ENCODE data around the gene WDR1.

The WDR1 gene

DNA sequence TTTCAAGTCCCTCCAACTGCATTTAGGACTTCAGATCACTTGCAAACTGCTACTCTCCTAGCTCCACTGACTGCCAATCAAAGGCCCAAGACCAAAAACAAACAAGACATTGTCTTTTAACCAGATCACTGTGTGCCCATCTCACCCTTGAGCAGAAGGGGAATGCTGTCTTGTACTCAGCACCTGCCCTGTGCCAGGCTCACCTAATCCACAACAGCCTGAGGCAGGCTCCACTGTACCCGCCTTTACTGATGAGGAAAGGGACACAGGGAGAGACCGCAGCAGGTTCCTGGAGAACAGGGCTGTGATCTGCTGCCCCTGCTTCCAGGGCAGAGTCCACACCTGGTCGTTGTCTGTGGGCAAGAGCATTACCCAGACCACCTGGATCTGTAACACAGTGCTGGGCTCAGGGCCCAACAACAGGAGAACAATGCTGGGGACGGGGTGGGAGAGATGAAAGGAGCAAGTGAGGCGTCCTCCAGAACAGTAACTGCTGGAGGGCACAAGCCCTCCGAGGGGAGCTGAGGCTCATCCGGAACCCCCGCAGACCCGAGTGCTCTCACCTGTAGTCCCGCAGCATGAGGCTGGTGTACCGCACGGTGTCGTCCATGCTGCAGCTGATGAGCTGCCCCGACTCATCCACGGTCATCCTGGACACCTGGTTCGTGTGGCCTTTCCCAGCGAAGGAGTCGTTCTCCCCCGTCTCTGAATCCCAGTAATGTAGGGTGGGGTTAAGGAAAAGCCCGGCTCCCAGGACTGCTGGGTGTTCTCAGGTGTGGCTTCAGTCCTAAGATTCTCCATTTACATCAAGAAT, 33.9 kb downstream of the WDR1 start:
- H3K27ac Mint-ChIP-seq: no peak overlapping the region
- H3K4me3 Mint-ChIP-seq: no peak overlapping the region
- H3K4me1 Mint-ChIP-seq: no peaks in the 10 kb centered on the region
- peaks cover 47% of the 10 kb centered on the region for H3K36me3 Mint-ChIP-seq (ENCODE audit: low read depth)
- ATAC-seq (no peak), DNase-seq (no peak)
- H3K9me3 Mint-ChIP-seq: no peaks in the 10 kb centered on the region
- no peaks in the 10 kb centered on the region for H3K27me3 Mint-ChIP-seq

DNA sequence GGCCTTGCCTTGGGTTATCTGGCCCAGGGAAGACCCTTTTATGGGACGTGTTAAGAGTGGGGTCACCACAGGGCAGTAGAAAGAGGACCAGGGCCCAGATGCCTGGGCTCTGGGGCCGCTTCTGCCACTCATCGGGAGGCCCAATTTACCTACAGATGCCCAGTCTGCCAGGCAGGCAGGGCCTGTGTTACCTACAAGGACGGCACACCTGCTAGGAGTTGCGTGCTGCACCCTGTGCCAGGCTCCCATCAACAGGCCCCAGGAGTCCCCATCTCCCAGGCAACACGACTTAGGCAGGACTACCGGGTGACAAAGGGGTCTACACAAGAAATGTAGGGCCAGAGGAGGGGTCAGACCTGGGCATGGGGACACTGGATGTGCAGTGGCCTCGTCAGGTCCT, 34.6 kb downstream of the WDR1 start:
- Mint-ChIP-seq H3K4me1 (no peaks in the 10 kb centered on the region), H3K4me3 (no peak overlapping the region), H3K27me3 (no peaks in the 10 kb centered on the region), H3K9me3 (no peaks in the 10 kb centered on the region), H3K27ac (no peak overlapping the region), H3K36me3 (ENCODE audit: low read depth) (peaks cover 47% of the 10 kb centered on the region)
- ATAC-seq (no peak), DNase-seq (no peak)

DNA sequence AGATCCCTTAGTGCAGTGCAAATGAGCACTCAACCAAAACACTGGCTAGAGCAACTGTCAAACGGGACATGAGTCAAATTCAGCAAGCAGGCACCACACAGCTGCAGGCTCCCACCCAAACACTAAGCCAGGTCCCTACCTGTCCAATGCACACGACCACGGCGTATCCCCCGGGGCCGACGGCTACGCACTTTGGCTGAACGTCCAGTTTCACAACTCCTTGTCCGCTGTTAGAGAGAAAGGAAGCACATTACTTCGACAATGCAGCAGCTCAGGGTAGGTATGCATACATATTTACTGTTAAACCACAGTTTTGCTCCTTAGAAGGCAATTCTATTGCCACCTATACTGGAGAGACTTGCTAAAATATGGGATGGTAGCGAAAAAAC, 35.4 kb downstream of the WDR1 start:
- no peak for ATAC-seq
- H3K9me3 Mint-ChIP-seq: no peaks in the 10 kb centered on the region
- DNase-seq: no peak
- H3K36me3 Mint-ChIP-seq (ENCODE audit: low read depth): peaks cover 46% of the 10 kb centered on the region
- no peak overlapping the region for H3K27ac Mint-ChIP-seq
- no peaks in the 10 kb centered on the region for H3K27me3 Mint-ChIP-seq
- no peak overlapping the region for H3K4me3 Mint-ChIP-seq
- no peaks in the 10 kb centered on the region for H3K4me1 Mint-ChIP-seq

DNA sequence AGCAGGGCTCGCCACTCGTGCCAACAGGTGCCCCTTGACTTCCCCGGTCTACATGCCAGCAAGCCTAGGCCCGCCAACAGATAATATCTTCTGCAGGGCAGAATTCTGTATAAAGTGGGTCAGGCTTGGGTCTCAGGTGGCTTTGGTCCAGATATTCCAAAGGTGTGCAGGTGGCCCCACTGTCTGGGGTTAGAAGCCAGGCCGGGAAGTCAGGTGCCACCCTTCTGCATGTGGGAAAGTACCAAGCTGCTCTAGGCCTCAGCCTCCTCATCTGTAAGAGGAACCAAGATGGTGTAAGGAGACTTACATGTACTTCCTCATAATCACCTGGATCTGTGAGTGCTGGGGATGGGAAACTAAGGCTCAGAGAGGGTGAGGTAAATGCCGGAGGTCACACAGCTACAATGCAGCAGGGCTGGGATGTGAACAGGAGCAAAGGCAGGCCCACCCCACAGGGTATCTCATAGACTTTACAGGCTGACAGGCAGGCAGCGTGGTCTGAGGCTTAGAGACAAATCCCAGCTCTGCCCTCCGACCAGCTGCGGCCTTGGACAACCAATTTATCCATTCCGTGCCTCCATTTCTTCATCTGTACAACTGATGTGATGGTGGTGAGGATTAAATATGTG, 35.9 kb downstream of the WDR1 start:
- H3K27ac Mint-ChIP-seq: no peak overlapping the region
- no peak for DNase-seq
- no peak for ATAC-seq

DNA sequence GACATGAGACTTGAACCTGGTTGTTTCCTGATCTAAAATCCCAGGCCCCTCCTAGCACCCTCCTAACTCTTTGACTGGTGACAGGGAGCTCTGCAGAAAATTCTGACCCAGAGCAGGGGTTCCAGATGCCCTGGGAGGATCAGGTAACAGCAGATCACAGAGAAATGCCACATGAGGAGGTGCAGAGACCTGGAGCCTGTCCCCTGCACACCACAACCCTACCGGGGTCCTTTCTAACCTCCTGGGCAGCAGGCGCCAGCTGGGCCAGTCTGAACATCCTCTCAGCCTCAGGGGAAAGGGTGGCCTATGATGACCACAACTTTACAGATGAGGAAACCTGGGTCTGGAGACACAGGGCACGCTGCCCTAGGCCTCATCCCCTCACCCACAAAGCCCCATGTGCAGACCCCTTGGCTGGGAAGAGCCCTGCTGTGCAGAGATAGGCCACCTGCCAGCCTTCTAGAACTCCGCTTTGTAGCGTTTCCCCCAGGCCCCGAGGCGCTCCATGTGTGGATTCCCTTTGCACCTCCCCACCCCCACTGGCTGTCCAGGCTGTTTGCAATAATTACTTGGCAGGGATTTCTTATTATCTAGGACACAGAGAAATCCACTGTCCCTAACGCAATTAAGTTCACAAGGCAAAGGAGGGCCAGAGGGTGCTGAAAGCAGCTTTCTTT, 36.5 kb downstream of the WDR1 start:
- no peaks in the 10 kb centered on the region for H3K4me1 Mint-ChIP-seq
- H3K36me3 Mint-ChIP-seq (ENCODE audit: low read depth): peaks cover 49% of the 10 kb centered on the region
- H3K9me3 Mint-ChIP-seq: no peaks in the 10 kb centered on the region
- DNase-seq (no peak), ATAC-seq (no peak)
- H3K27ac Mint-ChIP-seq: no peak overlapping the region
- no peak overlapping the region for H3K4me3 Mint-ChIP-seq
- no peaks in the 10 kb centered on the region for H3K27me3 Mint-ChIP-seq

More for the DNA sequence above, 35.9 kb downstream of the WDR1 start:
- H3K9me3 Mint-ChIP-seq: no peaks in the 10 kb centered on the region
- H3K36me3 Mint-ChIP-seq (ENCODE audit: low read depth): peaks cover 49% of the 10 kb centered on the region
- no peaks in the 10 kb centered on the region for H3K4me1 Mint-ChIP-seq
- no peak overlapping the region for H3K4me3 Mint-ChIP-seq
- no peaks in the 10 kb centered on the region for H3K27me3 Mint-ChIP-seq

DNA sequence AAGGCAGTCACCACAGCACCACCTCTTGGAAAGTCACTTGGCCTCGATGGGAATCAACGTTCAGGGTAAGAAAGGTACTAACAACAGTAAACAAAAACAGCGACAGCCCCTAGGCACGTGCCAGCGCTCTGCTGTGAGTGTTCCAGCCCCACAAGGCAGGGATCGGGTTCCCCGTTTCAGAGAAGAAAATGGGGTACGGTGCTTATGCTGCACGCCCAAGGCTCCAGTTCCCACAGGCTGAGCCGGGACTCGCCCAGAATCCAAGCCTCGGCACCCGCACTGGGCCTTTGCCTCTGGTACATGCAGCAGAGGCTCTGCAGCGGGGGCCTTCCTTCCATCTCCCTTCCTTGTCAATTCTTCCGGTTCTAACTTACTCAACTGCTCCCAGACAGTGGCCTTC, 37.3 kb downstream of the WDR1 start:
- Mint-ChIP-seq H3K27me3 (no peaks in the 10 kb centered on the region), H3K9me3 (no peaks in the 10 kb centered on the region), H3K4me3 (no peak overlapping the region), H3K36me3 (ENCODE audit: low read depth) (peaks cover 54% of the 10 kb centered on the region), H3K4me1 (no peaks in the 10 kb centered on the region), H3K27ac (peak overlapping the region; percentile 27)
- DNase-seq (no peak), ATAC-seq (no peak)

DNA sequence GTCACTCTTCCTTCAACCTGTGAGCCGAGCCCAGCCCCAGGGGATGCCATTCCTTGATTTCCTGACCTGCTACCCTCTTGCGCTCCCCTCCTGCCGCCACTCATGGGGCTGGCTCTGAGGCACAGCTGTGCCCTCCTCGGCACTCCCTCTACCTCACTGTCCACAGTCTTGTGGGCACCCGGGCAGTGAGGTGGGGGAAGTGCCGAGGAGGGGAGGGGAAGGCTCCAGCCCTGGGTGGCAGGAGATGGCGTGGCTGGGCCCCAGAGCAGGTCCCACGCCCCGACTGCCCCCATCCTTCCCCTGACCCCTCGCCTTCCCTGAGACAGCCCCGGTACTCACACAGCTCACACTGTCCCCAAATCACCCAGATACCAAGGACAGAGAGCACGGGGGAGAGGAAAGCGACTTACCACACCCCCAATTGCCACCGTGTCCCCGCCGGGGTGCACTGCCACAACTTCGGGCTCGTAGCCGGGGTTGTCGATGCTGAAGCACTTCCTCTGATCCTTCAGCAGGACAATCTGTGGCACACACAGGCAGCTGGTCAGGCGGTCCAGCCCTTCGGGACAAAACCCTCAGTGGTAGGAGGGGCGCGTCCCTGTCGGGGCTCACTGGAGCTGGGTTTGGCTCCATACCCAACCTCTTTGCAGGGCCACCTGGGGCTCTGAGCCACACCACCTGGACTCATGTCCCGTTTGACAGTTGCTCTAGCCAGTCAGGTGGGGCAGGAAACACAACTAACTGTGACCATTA, 37.9 kb downstream of the WDR1 start:
- H3K4me1 Mint-ChIP-seq: no peaks in the 10 kb centered on the region
- H3K27me3 Mint-ChIP-seq: no peaks in the 10 kb centered on the region
- H3K9me3 Mint-ChIP-seq: no peaks in the 10 kb centered on the region
- DNase-seq (no peak), ATAC-seq (no peak)
- H3K36me3 Mint-ChIP-seq (ENCODE audit: low read depth): peaks cover 60% of the 10 kb centered on the region
- peak overlapping the region; percentile 35 for H3K27ac Mint-ChIP-seq
- no peak overlapping the region for H3K4me3 Mint-ChIP-seq

DNA sequence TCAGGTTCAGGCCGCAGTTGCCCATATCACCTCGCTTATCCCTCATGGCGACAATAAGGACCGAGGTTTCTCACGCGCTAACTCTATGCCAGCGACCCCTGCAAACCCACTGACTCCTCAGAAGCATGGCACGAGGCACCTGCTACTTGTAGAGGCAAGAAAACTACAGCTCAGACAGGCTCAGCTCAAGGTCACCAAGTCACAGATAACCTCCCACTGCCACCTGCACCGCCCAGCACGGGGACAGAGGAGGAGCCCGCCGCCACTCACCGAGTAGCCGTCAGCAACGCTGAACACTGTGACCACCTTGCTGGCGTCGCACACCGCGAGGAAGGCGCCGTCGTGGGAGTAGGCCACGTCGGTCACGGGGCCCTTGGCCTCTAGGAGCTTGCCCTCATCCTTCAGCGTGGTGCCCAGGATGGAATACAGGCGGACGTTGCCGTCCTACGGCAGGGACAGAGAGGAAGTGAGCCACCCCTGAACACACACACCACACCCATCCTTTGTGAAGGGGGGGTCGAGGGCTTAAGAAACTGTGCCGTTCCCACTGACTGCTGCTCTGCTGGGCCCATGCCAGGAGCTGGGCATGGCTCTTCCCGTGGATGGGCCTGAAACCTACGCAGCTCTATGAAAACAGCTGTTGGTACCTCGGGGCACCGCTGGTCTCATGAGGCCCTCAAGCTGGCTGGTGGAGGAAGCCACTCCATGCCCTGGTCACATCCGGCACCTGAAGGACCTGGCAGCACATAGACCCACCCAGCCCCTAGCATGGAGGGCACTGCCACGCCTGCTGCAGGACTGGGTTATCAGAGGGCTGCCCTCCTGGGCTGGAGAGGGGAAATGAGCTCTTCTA, 38.9 kb downstream of the WDR1 start:
- peaks cover 64% of the 10 kb centered on the region for H3K36me3 Mint-ChIP-seq (ENCODE audit: low read depth)
- no peak for DNase-seq

DNA sequence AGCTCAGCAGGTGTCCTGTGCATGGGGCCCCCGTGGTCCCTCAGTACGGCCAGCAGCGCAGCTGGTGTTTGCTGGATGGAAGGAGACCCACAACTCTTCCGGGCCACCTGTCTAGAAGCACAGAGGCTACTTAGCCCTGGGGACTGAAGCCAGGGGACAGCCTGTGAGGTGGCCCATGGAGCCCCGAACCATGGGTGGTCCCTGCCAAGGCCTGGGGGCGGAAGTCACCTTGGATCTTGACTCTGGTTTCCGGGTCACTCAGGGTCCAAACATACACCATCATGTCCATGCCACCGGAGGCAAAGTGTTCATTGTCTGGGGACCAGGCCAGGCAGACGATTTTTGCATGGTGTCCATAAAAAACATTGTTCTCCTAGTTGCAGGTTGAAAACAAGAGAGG, 39.5 kb downstream of the WDR1 start:
- H3K27me3 Mint-ChIP-seq: no peaks in the 10 kb centered on the region
- no peaks in the 10 kb centered on the region for H3K4me1 Mint-ChIP-seq
- no peak overlapping the region for H3K4me3 Mint-ChIP-seq
- DNase-seq (no peak), ATAC-seq (no peak)
- peaks cover 63% of the 10 kb centered on the region for H3K36me3 Mint-ChIP-seq (ENCODE audit: low read depth)
- H3K9me3 Mint-ChIP-seq: no peaks in the 10 kb centered on the region
- no peak overlapping the region for H3K27ac Mint-ChIP-seq

More for the DNA sequence above, 38.9 kb downstream of the WDR1 start:
- H3K4me3 Mint-ChIP-seq: no peak overlapping the region
- H3K4me1 Mint-ChIP-seq: no peaks in the 10 kb centered on the region
- H3K27me3 Mint-ChIP-seq: no peaks in the 10 kb centered on the region
- no peak for ATAC-seq
- H3K9me3 Mint-ChIP-seq: no peaks in the 10 kb centered on the region
- H3K27ac Mint-ChIP-seq: peak overlapping the region; percentile 35

DNA sequence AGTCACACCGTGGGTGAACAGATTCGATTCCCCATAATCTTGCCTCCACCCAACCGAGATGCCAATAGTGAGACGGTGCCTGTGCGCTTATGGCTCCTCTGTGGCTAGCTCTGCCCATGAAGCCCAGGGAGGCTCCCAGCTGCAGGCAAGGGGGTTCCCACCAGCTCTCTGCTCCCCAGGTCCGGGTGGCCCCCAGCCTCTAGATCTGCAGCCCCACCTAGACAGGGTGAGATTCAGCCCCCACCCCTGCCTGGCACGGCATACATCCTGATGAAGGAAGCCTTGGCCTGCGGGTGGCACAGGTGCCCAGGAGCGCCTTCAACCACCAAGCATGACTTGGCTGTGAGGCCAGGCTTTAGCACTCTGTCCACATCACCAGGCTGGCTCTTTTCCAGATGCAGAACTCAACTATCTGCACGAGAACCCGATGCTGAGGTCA, 40.6 kb downstream of the WDR1 start:
- ATAC-seq: no peak
- peak overlapping the region; percentile 31 for H3K27ac Mint-ChIP-seq
- no peak overlapping the region for H3K4me3 Mint-ChIP-seq
- no peaks in the 10 kb centered on the region for H3K27me3 Mint-ChIP-seq
- no peaks in the 10 kb centered on the region for H3K4me1 Mint-ChIP-seq
- no peak for DNase-seq
- H3K36me3 Mint-ChIP-seq (ENCODE audit: low read depth): peaks cover 62% of the 10 kb centered on the region
- no peaks in the 10 kb centered on the region for H3K9me3 Mint-ChIP-seq

DNA sequence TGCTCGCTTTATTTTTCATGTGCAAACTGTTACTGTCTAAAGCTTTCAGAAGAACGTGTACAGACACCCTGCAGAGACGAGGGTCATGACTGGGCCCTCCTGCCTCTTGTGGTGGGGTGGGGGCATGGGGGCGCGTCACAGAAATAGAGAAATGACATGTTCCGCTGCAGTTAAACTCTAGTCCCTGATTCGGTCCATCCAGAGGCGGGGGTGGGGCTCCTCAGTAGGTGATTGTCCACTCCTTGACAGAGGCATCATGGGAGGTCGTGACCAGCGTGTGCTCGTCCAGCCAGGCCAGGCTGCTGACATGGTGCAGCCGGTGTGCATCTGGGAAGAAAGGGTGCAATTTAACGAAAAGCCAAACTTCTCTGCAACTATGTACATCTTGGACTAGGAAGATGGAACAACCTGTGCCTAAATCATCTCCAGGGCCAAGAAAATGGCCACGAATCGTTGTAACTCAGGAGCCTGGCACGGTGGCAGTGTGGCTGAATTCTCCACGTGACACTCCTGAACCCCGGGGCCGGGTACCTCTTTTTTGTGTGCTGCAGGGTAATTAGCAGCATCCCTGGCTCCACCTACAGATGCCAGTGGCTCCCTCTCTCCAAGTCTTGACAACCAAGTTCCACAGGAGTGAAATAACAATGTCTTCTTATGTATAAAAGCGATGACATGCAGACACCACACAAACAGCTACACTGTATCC, 41.3 kb downstream of the WDR1 start:
- DNase-seq (no peak), ATAC-seq (no peak)
- no peak overlapping the region for H3K4me3 Mint-ChIP-seq
- H3K4me1 Mint-ChIP-seq: no peaks in the 10 kb centered on the region
- no peaks in the 10 kb centered on the region for H3K9me3 Mint-ChIP-seq
- no peaks in the 10 kb centered on the region for H3K27me3 Mint-ChIP-seq
- H3K27ac Mint-ChIP-seq: peak overlapping the region; percentile 31
- peaks cover 57% of the 10 kb centered on the region for H3K36me3 Mint-ChIP-seq (ENCODE audit: low read depth)

DNA sequence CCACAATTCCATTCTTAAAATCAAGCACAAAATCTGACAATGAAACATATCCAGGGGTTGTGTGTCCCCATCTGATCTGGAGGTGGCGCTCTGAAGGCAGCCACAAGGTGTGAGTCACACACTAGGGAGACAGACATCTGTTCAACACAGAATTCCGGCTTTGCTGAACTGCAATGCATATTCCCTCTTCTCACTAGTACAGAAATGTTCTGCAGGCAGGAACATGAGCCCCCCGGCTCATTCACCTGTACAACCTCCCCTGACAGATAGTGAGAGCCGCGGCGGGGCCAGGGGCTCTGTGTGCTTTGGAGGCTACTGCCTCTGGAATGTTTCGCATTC, 41.9 kb downstream of the WDR1 start:
- DNase-seq (no peak), ATAC-seq (no peak)
- H3K27ac Mint-ChIP-seq: peak overlapping the region; percentile 20
- peaks cover 58% of the 10 kb centered on the region for H3K36me3 Mint-ChIP-seq (ENCODE audit: low read depth)
- H3K4me1 Mint-ChIP-seq: no peaks in the 10 kb centered on the region
- no peak overlapping the region for H3K4me3 Mint-ChIP-seq
- no peaks in the 10 kb centered on the region for H3K27me3 Mint-ChIP-seq
- no peaks in the 10 kb centered on the region for H3K9me3 Mint-ChIP-seq

DNA sequence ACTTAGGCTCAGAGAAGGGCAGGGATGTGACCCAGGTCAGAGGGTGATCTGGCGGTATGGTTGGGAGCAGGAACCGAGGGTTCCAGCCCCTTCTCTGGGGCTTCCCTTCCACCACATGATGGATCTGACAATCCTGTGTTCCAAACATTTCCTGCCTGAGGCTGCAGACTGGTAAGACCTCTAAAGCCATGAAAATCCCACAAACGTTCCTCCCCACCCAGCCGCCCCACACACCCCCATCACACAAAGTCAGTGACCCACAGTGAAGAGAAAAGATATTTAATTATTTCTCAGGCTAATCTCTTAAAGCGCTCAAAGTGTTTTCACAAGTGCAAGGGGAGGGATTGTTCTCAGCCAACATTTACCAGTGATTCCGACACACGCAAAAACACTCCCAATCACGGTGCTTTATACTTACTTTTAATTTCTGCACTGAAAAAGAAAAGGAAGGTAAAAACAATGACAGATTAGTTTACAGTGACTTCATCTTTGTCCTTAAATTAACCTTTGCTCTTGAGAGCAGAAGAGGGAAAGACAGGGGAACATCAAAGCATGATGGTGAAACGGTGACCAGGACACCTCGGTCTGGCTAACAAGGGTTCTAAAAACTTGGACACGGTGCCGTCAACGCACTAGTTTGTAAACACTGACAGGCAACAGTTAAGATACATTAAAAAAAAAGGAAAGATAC, 42.4 kb downstream of the WDR1 start:
- DNase-seq: no peak
- Mint-ChIP-seq H3K36me3 (ENCODE audit: low read depth) (peaks cover 58% of the 10 kb centered on the region), H3K9me3 (no peaks in the 10 kb centered on the region), H3K4me3 (no peak overlapping the region), H3K4me1 (no peaks in the 10 kb centered on the region), H3K27ac (peak overlapping the region; percentile 35), H3K27me3 (no peaks in the 10 kb centered on the region)
- ATAC-seq: no peak

Measured in activated naive CD8-positive, alpha-beta T cell treated with anti-CD3 and anti-CD28 coated beads, Interleukin-2, amount 50 U/mL, for 24 hours (primary cell).